WERI-Rb-1 (cell line): ENCODE results near the gene VPS16.

Experiments used
- DNase-seq: peaks from one replicate; pipeline ENCODE4 v3.0.0-alpha.2; 2020
- H3K27ac ChIP-seq: fragments of 250-450 bp; sonication (Bioruptor Pico); 2 replicates; pipeline ENCODE4 v1.5.1; 2020; ENCODE audit warnings: mild to moderate bottlenecking, moderate library complexity
- H3K27me3 ChIP-seq: fragments of 250-450 bp; sonication (Bioruptor Pico); 2 replicates; pipeline ENCODE4 v1.5.1; 2021; ENCODE audit warnings: mild to moderate bottlenecking, low read depth, moderate library complexity; ENCODE audit not compliant: insufficient read depth, severe bottlenecking
- H3K36me3 ChIP-seq: fragments of 250-450 bp; sonication (Bioruptor Pico); 2 replicates; pipeline ENCODE4 v1.5.1; 2020; ENCODE audit warnings: mild to moderate bottlenecking, moderate library complexity
- H3K4me3 ChIP-seq: 2 replicates; pipeline ENCODE4 v1.5.1; 2011; ENCODE audit warnings: low read depth, mild to moderate bottlenecking, control low read depth, low read length
- H3K9me3 ChIP-seq: fragments of 250-450 bp; sonication (Bioruptor Pico); 2 replicates; pipeline ENCODE4 v1.5.1; 2021; ENCODE audit warnings: mild to moderate bottlenecking, moderate library complexity; ENCODE audit not compliant: severe bottlenecking
- TF ChIP-seq, protein P1 (sequence below): IDR thresholded peaks from 2 replicates; pipeline ENCODE4 v1.5.1; 2011; ENCODE audit warnings: low read depth, mild to moderate bottlenecking, control low read depth, inconsistent platforms, low read length

VPS16 gene

DNA sequence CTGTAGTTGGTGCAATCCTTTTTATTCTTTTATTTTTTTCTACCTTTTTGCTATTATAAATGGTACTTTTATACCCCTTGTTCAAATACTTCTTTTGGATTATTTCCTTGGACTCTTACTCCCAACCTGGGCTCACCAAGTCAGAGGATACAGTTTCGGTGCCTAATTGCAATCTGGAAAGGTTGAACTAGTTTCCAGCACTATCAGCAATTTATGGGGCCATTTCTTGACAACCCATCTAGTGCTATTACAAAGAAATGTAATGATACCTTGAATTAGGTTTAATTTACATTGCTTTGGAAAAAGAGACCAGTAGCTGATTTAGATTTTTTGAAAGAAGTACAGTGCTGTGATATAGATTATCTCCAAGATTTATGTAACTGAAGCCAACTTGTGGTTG, 38.0 kb downstream of the VPS16 start:
- Histone ChIP-seq H3K4me3 (no peak overlapping the region), H3K27ac (no peak overlapping the region), H3K9me3 (no peaks in the 10 kb centered on the region), H3K27me3 (no peaks in the 10 kb centered on the region), H3K36me3 (peaks cover 13% of the 10 kb centered on the region; the same call in 1 of the 2 replicates)
- TF ChIP-seq, protein P1, sequence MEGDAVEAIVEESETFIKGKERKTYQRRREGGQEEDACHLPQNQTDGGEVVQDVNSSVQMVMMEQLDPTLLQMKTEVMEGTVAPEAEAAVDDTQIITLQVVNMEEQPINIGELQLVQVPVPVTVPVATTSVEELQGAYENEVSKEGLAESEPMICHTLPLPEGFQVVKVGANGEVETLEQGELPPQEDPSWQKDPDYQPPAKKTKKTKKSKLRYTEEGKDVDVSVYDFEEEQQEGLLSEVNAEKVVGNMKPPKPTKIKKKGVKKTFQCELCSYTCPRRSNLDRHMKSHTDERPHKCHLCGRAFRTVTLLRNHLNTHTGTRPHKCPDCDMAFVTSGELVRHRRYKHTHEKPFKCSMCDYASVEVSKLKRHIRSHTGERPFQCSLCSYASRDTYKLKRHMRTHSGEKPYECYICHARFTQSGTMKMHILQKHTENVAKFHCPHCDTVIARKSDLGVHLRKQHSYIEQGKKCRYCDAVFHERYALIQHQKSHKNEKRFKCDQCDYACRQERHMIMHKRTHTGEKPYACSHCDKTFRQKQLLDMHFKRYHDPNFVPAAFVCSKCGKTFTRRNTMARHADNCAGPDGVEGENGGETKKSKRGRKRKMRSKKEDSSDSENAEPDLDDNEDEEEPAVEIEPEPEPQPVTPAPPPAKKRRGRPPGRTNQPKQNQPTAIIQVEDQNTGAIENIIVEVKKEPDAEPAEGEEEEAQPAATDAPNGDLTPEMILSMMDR, result no peak
- no peak for DNase-seq

DNA sequence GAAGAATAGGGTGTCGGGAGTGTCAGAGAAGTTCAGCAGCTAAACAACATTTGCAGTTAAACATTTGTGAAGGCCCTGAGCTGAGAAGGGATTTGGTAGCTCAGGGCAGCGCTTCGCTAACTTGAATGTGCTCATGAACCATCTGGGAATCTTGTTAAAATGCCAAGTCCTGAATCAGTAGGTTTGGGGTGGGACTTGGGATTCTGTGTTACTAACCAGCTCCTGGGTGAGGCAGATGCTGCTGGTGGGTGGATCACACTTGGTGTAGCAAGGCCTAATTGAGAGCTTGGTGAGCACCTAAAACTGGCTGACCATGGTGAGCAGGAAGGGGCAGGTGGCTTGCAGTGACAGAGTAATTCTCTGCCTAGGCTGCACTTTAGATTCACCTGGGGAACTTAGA, 38.6 kb downstream of the VPS16 start:
- Histone ChIP-seq H3K4me3 (no peak overlapping the region), H3K36me3 (peaks cover 13% of the 10 kb centered on the region; the same call in 1 of the 2 replicates), H3K27ac (no peak overlapping the region), H3K9me3 (no peaks in the 10 kb centered on the region), H3K27me3 (no peaks in the 10 kb centered on the region)
- TF ChIP-seq, protein P1, result no peak
- DNase-seq, result no peak

- Histone ChIP-seq H3K4me3 (no peak overlapping the region), H3K36me3 (peaks cover 12% of the 10 kb centered on the region; the same call in 1 of the 2 replicates), H3K9me3 (no peaks in the 10 kb centered on the region), H3K27ac (no peak overlapping the region), H3K27me3 (no peaks in the 10 kb centered on the region)
- DNase-seq, result no peak
- TF ChIP-seq, protein P1, result no peak
These were observed 40.1 kb downstream of the VPS16 start for GRCh38 chr20:2880650-2881049.

- Histone ChIP-seq H3K27me3 (no peaks in the 10 kb centered on the region), H3K36me3 (no peaks in the 10 kb centered on the region; the same call in 1 of the 2 replicates), H3K4me3 (no peak overlapping the region), H3K9me3 (no peaks in the 10 kb centered on the region), H3K27ac (no peak overlapping the region)
- no peak for DNase-seq
- TF ChIP-seq, protein P1, result no peak
These were observed 43.4 kb downstream of the VPS16 start for GRCh38 chr20:2883726-2884637.

GRCh38 chr20:2887715-2888114, 47.2 kb downstream of the VPS16 start:
- no peak overlapping the region for H3K4me3 ChIP-seq
- no peaks in the 10 kb centered on the region; the same call in 1 of the 2 replicates for H3K36me3 ChIP-seq
- no peak overlapping the region for H3K27ac ChIP-seq
- no peaks in the 10 kb centered on the region for H3K9me3 ChIP-seq
- no peak for DNase-seq
- no peaks in the 10 kb centered on the region for H3K27me3 ChIP-seq
- TF ChIP-seq, protein P1, result no peak
